Measurements from ENCODE around the gene SPINT3. TPM values are rescaled to one million over a fixed set of nuclear protein-coding genes. Genes with fewer than 3 reads are reported as not detected.
A peak's percentile ranks its signal among the peaks of the same experiment; 100 is the strongest.

SPINT3 gene
- polyA plus RNA-seq = not detected
- long read RNA-seq, donor 1 = 0 reads
- long read RNA-seq, donor 2 = 0 reads
- long read RNA-seq, donor 3 = 0 reads
- long read RNA-seq, donor 4 = 0 reads
- long read RNA-seq, donor 5 = 0 reads
- long read RNA-seq, donor 6 = 0 reads
- long read RNA-seq, donor 7 = 0 reads
- long read RNA-seq, donor 8 = 0 reads
- long read RNA-seq, donor 9 = 0 reads
- long read RNA-seq, donor 10 = 0 reads

GRCh38 chr20:45515147-45515913 is at the start of gene SPINT3:
Gene SPINT3 (minus strand): TSS chr20:45515622. CDS start chr20:45515608, 14 bp downstream.
- no peaks in the 10 kb centered on the region for H3K4me1 ChIP-seq (ENCODE audit: control insufficient read depth in 3 of 3, insufficient read depth in 2 of 3, low read depth in 1 of 3, low read length in 2 of 3)
- FAIRE-seq (no peak), DNase-seq (no peak)
- H3K9me3 ChIP-seq (ENCODE audit: control insufficient read depth in 2 of 2, insufficient read depth in 1 of 2, low read depth in 1 of 2, low read length in 1 of 2) = no peaks in the 10 kb centered on the region
- no peaks in the 10 kb centered on the region for H3K36me3 ChIP-seq (ENCODE audit: control insufficient read depth in 3 of 3, insufficient read depth in 2 of 3, low read depth in 1 of 3, low read length in 3 of 3)
- no peak within 1 kb of the TSS for H3K27ac ChIP-seq (ENCODE audit: low read depth in 1 of 3, low read length in 2 of 3)
- H3K4me3 ChIP-seq (ENCODE audit: low read depth in 1 of 3, low read length in 3 of 3) = no peak within 1 kb of the TSS
- 69 to 70% (median 70%) methylated on average over 5 of the region's 5 CpGs for WGBS, 3 donors
- no peaks in the 10 kb centered on the region for H3K27me3 ChIP-seq (ENCODE audit: control insufficient read depth in 3 of 3, insufficient read depth in 3 of 3, low read length in 3 of 3)

DNA sequence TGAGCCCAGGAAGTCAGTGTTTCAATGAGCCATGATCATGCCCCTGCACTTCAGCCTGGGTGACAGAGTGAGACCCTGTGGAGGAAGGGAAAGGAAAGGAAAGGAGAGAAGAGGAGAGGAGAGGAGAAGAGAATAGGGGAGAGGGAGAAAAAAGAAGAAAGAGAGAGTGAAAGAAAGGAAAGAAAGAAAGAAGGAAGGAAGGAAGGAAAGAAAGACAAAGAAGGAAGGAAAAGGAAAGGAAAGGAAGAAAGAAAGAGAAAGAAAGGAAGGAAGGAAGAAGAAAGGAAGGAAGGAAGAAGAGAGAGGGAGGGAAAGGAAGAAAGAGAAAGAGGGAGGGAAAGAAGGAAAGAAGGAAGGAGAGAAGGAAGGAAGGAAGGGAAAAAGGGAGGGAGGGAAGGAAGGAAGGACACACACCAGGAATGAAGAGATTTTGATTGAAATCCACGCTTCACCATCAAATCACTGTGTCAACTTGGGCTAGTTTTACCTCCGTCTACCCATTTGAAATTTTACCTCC is 49.4 kb upstream of the SPINT3 start:
- no peak for FAIRE-seq
- Histone ChIP-seq H3K4me3 (ENCODE audit: low read depth in 1 of 3, low read length in 3 of 3) (no peak overlapping the region), H3K27me3 (ENCODE audit: control insufficient read depth in 3 of 3, insufficient read depth in 3 of 3, low read length in 3 of 3) (peaks cover 0 to 6% (median 0%) of the 10 kb centered on the region in 3 donors), H3K27ac (ENCODE audit: low read depth in 1 of 3, low read length in 2 of 3) (no peak overlapping the region), H3K4me1 (ENCODE audit: control insufficient read depth in 3 of 3, insufficient read depth in 2 of 3, low read depth in 1 of 3, low read length in 2 of 3) (no peaks in the 10 kb centered on the region), H3K36me3 (ENCODE audit: control insufficient read depth in 3 of 3, insufficient read depth in 2 of 3, low read depth in 1 of 3, low read length in 3 of 3) (no peaks in the 10 kb centered on the region), H3K9me3 (ENCODE audit: control insufficient read depth in 2 of 2, insufficient read depth in 1 of 2, low read depth in 1 of 2, low read length in 1 of 2) (no peaks in the 10 kb centered on the region)
- no peak for DNase-seq
- WGBS, 3 donors = 77 to 86% (median 80%) methylated on average over 2 of the region's 2 CpGs

DNA sequence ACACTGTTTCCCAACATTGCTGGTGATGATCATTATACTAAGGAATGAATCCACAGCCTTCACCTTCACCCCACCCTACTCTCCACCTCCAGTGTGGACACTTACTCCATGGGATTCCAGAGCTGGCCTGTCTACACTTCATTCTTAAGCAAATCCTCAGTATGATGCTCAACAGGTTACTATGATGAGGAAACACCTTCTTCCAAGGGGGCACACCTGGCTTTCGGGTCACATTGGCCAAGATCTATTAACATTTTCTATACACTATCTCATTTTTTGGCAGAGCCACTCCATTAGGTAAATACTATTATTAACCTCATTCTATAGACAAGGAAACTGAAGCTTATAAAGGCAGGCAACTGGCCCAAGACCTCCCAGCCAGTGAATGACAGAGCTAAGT is 39.8 kb upstream of the SPINT3 start:
- Histone ChIP-seq H3K27ac (ENCODE audit: low read depth in 1 of 3, low read length in 2 of 3) (no peak overlapping the region), H3K9me3 (ENCODE audit: control insufficient read depth in 2 of 2, insufficient read depth in 1 of 2, low read depth in 1 of 2, low read length in 1 of 2) (no peaks in the 10 kb centered on the region), H3K27me3 (ENCODE audit: control insufficient read depth in 3 of 3, insufficient read depth in 3 of 3, low read length in 3 of 3) (peaks cover 0 to 2% (median 0%) of the 10 kb centered on the region in 3 donors), H3K4me3 (ENCODE audit: low read depth in 1 of 3, low read length in 3 of 3) (no peak overlapping the region), H3K4me1 (ENCODE audit: control insufficient read depth in 3 of 3, insufficient read depth in 2 of 3, low read depth in 1 of 3, low read length in 2 of 3) (no peaks in the 10 kb centered on the region), H3K36me3 (ENCODE audit: control insufficient read depth in 3 of 3, insufficient read depth in 2 of 3, low read depth in 1 of 3, low read length in 3 of 3) (no peaks in the 10 kb centered on the region)
- no peak for FAIRE-seq
- no peak for DNase-seq
- 78 to 87% (median 81%) methylated on average over 1 of the region's 1 CpG for WGBS, 3 donors

GRCh38 chr20:45552456-45552855 is 37.0 kb upstream of the SPINT3 start:
- peak in 1 of 2 donors; percentile 85 for DNase-seq
- no peak for FAIRE-seq
- no peaks in the 10 kb centered on the region for H3K36me3 ChIP-seq (ENCODE audit: control insufficient read depth in 3 of 3, insufficient read depth in 2 of 3, low read depth in 1 of 3, low read length in 3 of 3)
- no peaks in the 10 kb centered on the region for H3K4me1 ChIP-seq (ENCODE audit: control insufficient read depth in 3 of 3, insufficient read depth in 2 of 3, low read depth in 1 of 3, low read length in 2 of 3)
- H3K9me3 ChIP-seq (ENCODE audit: control insufficient read depth in 2 of 2, insufficient read depth in 1 of 2, low read depth in 1 of 2, low read length in 1 of 2) = no peaks in the 10 kb centered on the region
- WGBS, 3 donors = 18 to 72% (median 48%) methylated on average over 2 of the region's 2 CpGs
- peaks cover 0 to 1% (median 0%) of the 10 kb centered on the region in 3 donors for H3K27me3 ChIP-seq (ENCODE audit: control insufficient read depth in 3 of 3, insufficient read depth in 3 of 3, low read length in 3 of 3)
- no peak overlapping the region for H3K4me3 ChIP-seq (ENCODE audit: low read depth in 1 of 3, low read length in 3 of 3)
- H3K27ac ChIP-seq (ENCODE audit: low read depth in 1 of 3, low read length in 2 of 3) = no peak overlapping the region

GRCh38 chr20:45550765-45551164 is 35.3 kb upstream of the SPINT3 start:
- FAIRE-seq (peak; percentile 85), DNase-seq (no peak)
- Histone ChIP-seq H3K9me3 (ENCODE audit: control insufficient read depth in 2 of 2, insufficient read depth in 1 of 2, low read depth in 1 of 2, low read length in 1 of 2) (no peaks in the 10 kb centered on the region), H3K36me3 (ENCODE audit: control insufficient read depth in 3 of 3, insufficient read depth in 2 of 3, low read depth in 1 of 3, low read length in 3 of 3) (no peaks in the 10 kb centered on the region), H3K27me3 (ENCODE audit: control insufficient read depth in 3 of 3, insufficient read depth in 3 of 3, low read length in 3 of 3) (peaks cover 0 to 6% (median 5%) of the 10 kb centered on the region in 3 donors), H3K4me3 (ENCODE audit: low read depth in 1 of 3, low read length in 3 of 3) (no peak overlapping the region), H3K27ac (ENCODE audit: low read depth in 1 of 3, low read length in 2 of 3) (no peak overlapping the region), H3K4me1 (ENCODE audit: control insufficient read depth in 3 of 3, insufficient read depth in 2 of 3, low read depth in 1 of 3, low read length in 2 of 3) (no peaks in the 10 kb centered on the region)

DNA sequence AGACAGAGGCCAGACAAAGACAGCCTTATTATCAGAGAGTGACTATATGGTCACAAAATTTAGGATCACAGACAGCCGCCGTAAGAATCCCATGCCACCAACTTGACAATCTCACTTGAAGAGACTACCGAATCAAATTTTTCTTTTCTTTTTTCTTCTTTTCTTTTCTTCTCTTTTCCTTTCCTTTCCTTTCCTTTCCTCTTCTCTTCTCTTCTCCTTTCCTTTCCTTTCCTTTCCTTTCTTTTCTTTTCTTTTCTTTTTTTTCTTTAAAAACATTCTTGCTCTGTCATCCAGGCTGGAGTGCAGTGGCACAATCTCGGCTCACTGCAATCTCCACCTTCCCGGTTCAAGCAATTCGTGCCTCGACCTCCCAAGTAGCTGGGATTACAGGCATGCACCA is 33.0 kb upstream of the SPINT3 start:
- no peaks in the 10 kb centered on the region for H3K9me3 ChIP-seq (ENCODE audit: control insufficient read depth in 2 of 2, insufficient read depth in 1 of 2, low read depth in 1 of 2, low read length in 1 of 2)
- no peaks in the 10 kb centered on the region for H3K4me1 ChIP-seq (ENCODE audit: control insufficient read depth in 3 of 3, insufficient read depth in 2 of 3, low read depth in 1 of 3, low read length in 2 of 3)
- peaks cover 0 to 6% (median 5%) of the 10 kb centered on the region in 3 donors for H3K27me3 ChIP-seq (ENCODE audit: control insufficient read depth in 3 of 3, insufficient read depth in 3 of 3, low read length in 3 of 3)
- no peak for DNase-seq
- no peak for FAIRE-seq
- no peaks in the 10 kb centered on the region for H3K36me3 ChIP-seq (ENCODE audit: control insufficient read depth in 3 of 3, insufficient read depth in 2 of 3, low read depth in 1 of 3, low read length in 3 of 3)
- WGBS, 3 donors = 81 to 95% (median 91%) methylated on average over 7 of the region's 7 CpGs
- no peak overlapping the region for H3K4me3 ChIP-seq (ENCODE audit: low read depth in 1 of 3, low read length in 3 of 3)
- no peak overlapping the region for H3K27ac ChIP-seq (ENCODE audit: low read depth in 1 of 3, low read length in 2 of 3)

DNA sequence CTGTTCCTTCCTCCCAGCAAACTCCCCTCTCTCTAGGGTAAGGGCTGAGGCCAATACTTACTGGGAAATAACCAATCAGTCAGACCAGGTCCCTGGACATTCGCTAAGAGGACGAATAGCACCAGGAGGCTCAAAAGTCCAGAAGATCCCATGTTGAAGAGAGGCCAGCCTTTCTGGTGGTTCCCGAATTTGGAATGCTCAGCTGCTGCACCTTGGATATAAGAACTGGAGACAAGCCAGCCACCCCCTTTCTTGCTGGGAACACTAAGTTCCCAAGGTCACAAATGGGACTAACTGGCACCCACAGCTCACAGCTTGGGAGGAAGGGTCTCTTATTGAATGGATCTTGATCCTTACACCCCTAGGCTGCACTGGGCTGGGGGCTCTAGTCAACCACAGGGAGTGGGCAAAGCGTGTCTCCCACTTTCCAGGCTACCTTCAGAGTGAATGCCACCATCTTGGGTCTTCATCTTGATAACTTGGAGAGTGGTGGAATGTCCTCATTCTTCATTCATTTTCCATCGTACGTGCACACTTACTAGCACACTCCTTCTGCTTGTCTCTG is 31.9 kb upstream of the SPINT3 start, which contains the start of gene EPPIN:
Gene EPPIN (minus strand): TSS at position 196 of the 565 bp plus-strand sequence. CDS start 44 bp downstream, at position 152.
- no peak for FAIRE-seq
- DNase-seq = no peak

GRCh38 chr20:45545754-45546453 is 30.5 kb upstream of the SPINT3 start:
- DNase-seq = peak; percentile 21 to 23
- FAIRE-seq = no peak
- 15 to 17% (median 17%) methylated on average over 5 of the region's 5 CpGs for WGBS, 3 donors

More for the DNA sequence above, 31.9 kb upstream of the SPINT3 start, which contains the start of gene EPPIN:
- H3K27me3 ChIP-seq (ENCODE audit: control insufficient read depth in 3 of 3, insufficient read depth in 3 of 3, low read length in 3 of 3) = peaks cover 0 to 6% (median 5%) of the 10 kb centered on the region in 3 donors
- no peaks in the 10 kb centered on the region for H3K4me1 ChIP-seq (ENCODE audit: control insufficient read depth in 3 of 3, insufficient read depth in 2 of 3, low read depth in 1 of 3, low read length in 2 of 3)
- no peaks in the 10 kb centered on the region for H3K36me3 ChIP-seq (ENCODE audit: control insufficient read depth in 3 of 3, insufficient read depth in 2 of 3, low read depth in 1 of 3, low read length in 3 of 3)
- H3K27ac ChIP-seq (ENCODE audit: low read depth in 1 of 3, low read length in 2 of 3) = no peak within 1 kb of the TSS
- no peak within 1 kb of the TSS for H3K4me3 ChIP-seq (ENCODE audit: low read depth in 1 of 3, low read length in 3 of 3)
- no peaks in the 10 kb centered on the region for H3K9me3 ChIP-seq (ENCODE audit: control insufficient read depth in 2 of 2, insufficient read depth in 1 of 2, low read depth in 1 of 2, low read length in 1 of 2)
- 84 to 85% (median 84%) methylated on average over 6 of the region's 6 CpGs for WGBS, 3 donors

More at GRCh38 chr20:45545754-45546453, 30.5 kb upstream of the SPINT3 start:
- no peaks in the 10 kb centered on the region for H3K36me3 ChIP-seq (ENCODE audit: control insufficient read depth in 3 of 3, insufficient read depth in 2 of 3, low read depth in 1 of 3, low read length in 3 of 3)
- H3K27ac ChIP-seq (ENCODE audit: low read depth in 1 of 3, low read length in 2 of 3) = no peak overlapping the region
- H3K27me3 ChIP-seq (ENCODE audit: control insufficient read depth in 3 of 3, insufficient read depth in 3 of 3, low read length in 3 of 3) = peaks cover 0 to 6% (median 5%) of the 10 kb centered on the region in 3 donors
- H3K4me3 ChIP-seq (ENCODE audit: low read depth in 1 of 3, low read length in 3 of 3) = no peak overlapping the region
- no peaks in the 10 kb centered on the region for H3K9me3 ChIP-seq (ENCODE audit: control insufficient read depth in 2 of 2, insufficient read depth in 1 of 2, low read depth in 1 of 2, low read length in 1 of 2)
- no peaks in the 10 kb centered on the region for H3K4me1 ChIP-seq (ENCODE audit: control insufficient read depth in 3 of 3, insufficient read depth in 2 of 3, low read depth in 1 of 3, low read length in 2 of 3)
